Fibroblast of skin of back (primary cell): ENCODE measurements around the gene FBXW9. TPM values are rescaled to one million over a fixed set of nuclear protein-coding genes. Genes with fewer than 3 reads are reported as not detected.
A peak's percentile ranks its signal among the peaks of the same experiment; 100 is the strongest.
"Not testable (repeated sequence)": the region's sequence is repeated elsewhere in the genome, so short reads cannot be mapped to it uniquely, and the experiment has no call there.

Experiments used
- DNase-seq: peaks from one replicate; pipeline ENCODE4 v3.0.0-alpha.2; 2013
- polyA plus RNA-seq, 2 experiments: library from polyadenylated mRNA; unstranded; fragments of 120-200 nt; gene quantifications; one replicate each; pipeline ENCODE4 v1.2.1, GENCODE V29; 2013; ENCODE audit not compliant: insufficient read length in 2 of 2

FBXW9 gene
- 8.4 TPM for polyA plus RNA-seq (2013, experiment 1 of 2; ENCODE audit: insufficient read length)
- polyA plus RNA-seq (2013, experiment 2 of 2; ENCODE audit: insufficient read length) = 6.8 TPM

GRCh38 chr19:12696366-12697335 lies at the start of gene FBXW9:
FBXW9 (minus strand) TSS chr19:12696631; CDS start chr19:12696581, 50 bp downstream.
- peak; percentile 94 for DNase-seq

GRCh38 chr19:12745166-12745897 lies 48.9 kb upstream of the FBXW9 start:
- DNase-seq = no peak

- DNase-seq = no peak
These were observed 41.5 kb upstream of the FBXW9 start for GRCh38 chr19:12737835-12738351.

GRCh38 chr19:12736995-12737834 lies 40.8 kb upstream of the FBXW9 start, which contains the start of gene GET3:
GET3 (plus strand) TSS chr19:12737497; CDS start chr19:12737506, 9 bp downstream.
- DNase-seq = peak; percentile 100

- DNase-seq = peak; percentile 56
These were observed 37.2 kb upstream of the FBXW9 start for GRCh38 chr19:12733369-12734214.

GRCh38 chr19:12731337-12731736 lies 34.9 kb upstream of the FBXW9 start:
- DNase-seq = no peak

GRCh38 chr19:12730064-12730463 lies 33.6 kb upstream of the FBXW9 start:
- no peak for DNase-seq

GRCh38 chr19:12727745-12728433 lies 31.5 kb upstream of the FBXW9 start:
- no peak for DNase-seq

GRCh38 chr19:12726988-12727316 lies 30.5 kb upstream of the FBXW9 start:
- DNase-seq = no peak

GRCh38 chr19:12725612-12726011 lies 29.2 kb upstream of the FBXW9 start:
- DNase-seq = not testable (repeated sequence)

- DNase-seq = peak; percentile 63
These were observed 27.4 kb upstream of the FBXW9 start, which contains the start of gene TNPO2 for GRCh38 chr19:12723641-12724426. TNPO2 (minus strand) TSS chr19:12723932; CDS start chr19:12720977, 2,955 bp downstream.

- no peak for DNase-seq
These were observed 26.9 kb upstream of the FBXW9 start for GRCh38 chr19:12723381-12723640.

- DNase-seq = peak; percentile 100
These were observed 26.3 kb upstream of the FBXW9 start for GRCh38 chr19:12722566-12723380.

- peak; percentile 72 for DNase-seq
These were observed 25.5 kb upstream of the FBXW9 start for GRCh38 chr19:12721656-12722565.

GRCh38 chr19:12720851-12721655 lies 24.6 kb upstream of the FBXW9 start:
- DNase-seq = no peak

GRCh38 chr19:12720296-12720695 lies 23.9 kb upstream of the FBXW9 start:
- no peak for DNase-seq

GRCh38 chr19:12715929-12716328 lies 19.5 kb upstream of the FBXW9 start:
- no peak for DNase-seq
